Kidney (tissue), 14 donors: Measurements from ENCODE around the gene DCAF16. TPM values are rescaled to one million over a fixed set of nuclear protein-coding genes. Genes with fewer than 3 reads are reported as not detected.

Experiments
- DNase-seq, 5 donors: peaks; one replicate each; pipeline ENCODE4 v3.0.0-alpha.2; 2013 to 2020
- FAIRE-seq: peaks from 2 replicates; lab custom pipeline; 2012; peaks lifted over from hg19 to GRCh38; lab: Jason Lieb, UNC
- H3K27ac ChIP-seq, 2 donors: one replicate each; pipeline ENCODE4 v1.7.0; 2013; ENCODE audit warnings: low read depth in 2 of 2, low read length in 2 of 2, inconsistent platforms in 1 of 2
- H3K27me3 ChIP-seq: one replicate; pipeline ENCODE4 v1.7.1; 2013; ENCODE audit warnings: low read length, inconsistent platforms; ENCODE audit not compliant: control insufficient read depth, insufficient read depth
- H3K36me3 ChIP-seq, 3 donors: one replicate each; pipeline versions ENCODE4 v1.7.0 to v1.7.1; 2013; ENCODE audit warnings: low read length in 3 of 3, control low read depth in 1 of 3, inconsistent platforms in 1 of 3; ENCODE audit not compliant: insufficient read depth in 3 of 3, control insufficient read depth in 2 of 3
- H3K4me1 ChIP-seq, 3 donors: one replicate each; pipeline versions ENCODE4 v1.7.0 to v1.7.1; 2013; ENCODE audit warnings: low read length in 3 of 3, inconsistent platforms in 1 of 3, low read depth in 1 of 3; ENCODE audit not compliant: control insufficient read depth in 2 of 3, insufficient read depth in 2 of 3
- H3K4me3 ChIP-seq, 3 donors: one replicate each; pipeline versions ENCODE4 v1.7.0 to v1.8.1; 2013; ENCODE audit warnings: low read length in 3 of 3, control low read depth in 1 of 3, inconsistent platforms in 1 of 3
- H3K9ac ChIP-seq, 3 donors: one replicate each; pipeline versions ENCODE4 v1.7.0 to v1.7.1; 2013; ENCODE audit warnings: low read length in 3 of 3, control low read depth in 1 of 3, inconsistent platforms in 1 of 3
- H3K9me3 ChIP-seq, 3 donors: one replicate each; pipeline versions ENCODE4 v1.7.0 to v1.7.1; 2013; ENCODE audit warnings: low read length in 3 of 3, control low read depth in 1 of 3, inconsistent platforms in 1 of 3; ENCODE audit not compliant: control insufficient read depth in 2 of 3, insufficient read depth in 1 of 3
- intact Hi-C: fragments of 100-400 bp; cut with DNase I; formaldehyde crosslinking; loops from one replicate; pipeline ENCODE4 v1.11.1; 2022
- polyA plus RNA-seq: library from polyadenylated mRNA; stranded (reverse); fragments of 350-450 nt; fragmentation: Illumina TruSeq; extraction: RNeasy Lipid Tissue Mini Kit (QIAGEN cat#74804); gene quantifications from one replicate; pipeline ENCODE4 v1.2.3, GENCODE V29; 2014; ENCODE audit warnings: low read depth, low replicate concordance; ENCODE audit not compliant: insufficient read depth
- total RNA-seq: library from RNA; stranded (reverse); fragmentation: NEBNext Ultra II Directional; extraction: Animal tissue kit (Norgen Biotek cat#: 25700); gene quantifications from one replicate; pipeline ENCODE4 v1.2.1, GENCODE V29; 2021
- TF ChIP-seq, protein P1 (sequence below): IDR thresholded peaks from 3 replicates; pipeline ENCODE4 v1.5.1; 2012; ENCODE audit warnings: mild to moderate bottlenecking, moderate library complexity, borderline replicate concordance; ENCODE audit not compliant: insufficient read depth; ENCODE audit errors: extremely low read depth
- donor health status: control.
- donor health status: control.
- donor health status: control.
- donor health status: control.
- donor health status: control.
- donor health status: DM: yes; HTN: yes; CAD: no.
- donor health status: Normal renal cell carcinoma (clear cell type).

Gene DCAF16
- total and polyA plus RNA-seq, 2 donors from 2014 or later, result 7.4 to 40.7 TPM

DNA sequence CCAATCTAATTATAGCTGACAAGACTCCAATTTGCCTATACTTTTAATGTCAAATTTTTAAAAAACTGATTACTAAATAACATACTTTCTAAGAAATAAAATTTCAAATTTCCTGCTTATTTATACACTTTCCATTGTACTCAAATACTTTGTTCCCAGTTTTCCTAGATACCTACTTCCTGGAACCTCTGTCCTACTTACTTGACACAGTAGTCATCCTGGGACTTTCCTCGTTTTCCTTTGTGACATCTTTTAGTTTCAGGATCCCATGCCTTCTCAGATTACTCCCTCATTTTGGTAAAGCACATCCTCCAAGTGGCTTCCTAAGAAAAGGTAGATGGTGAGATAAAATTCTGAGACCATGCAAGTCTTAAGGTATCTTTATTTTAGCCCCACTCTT is 15.8 kb downstream of the DCAF16 start:
- TF ChIP-seq, protein P1, sequence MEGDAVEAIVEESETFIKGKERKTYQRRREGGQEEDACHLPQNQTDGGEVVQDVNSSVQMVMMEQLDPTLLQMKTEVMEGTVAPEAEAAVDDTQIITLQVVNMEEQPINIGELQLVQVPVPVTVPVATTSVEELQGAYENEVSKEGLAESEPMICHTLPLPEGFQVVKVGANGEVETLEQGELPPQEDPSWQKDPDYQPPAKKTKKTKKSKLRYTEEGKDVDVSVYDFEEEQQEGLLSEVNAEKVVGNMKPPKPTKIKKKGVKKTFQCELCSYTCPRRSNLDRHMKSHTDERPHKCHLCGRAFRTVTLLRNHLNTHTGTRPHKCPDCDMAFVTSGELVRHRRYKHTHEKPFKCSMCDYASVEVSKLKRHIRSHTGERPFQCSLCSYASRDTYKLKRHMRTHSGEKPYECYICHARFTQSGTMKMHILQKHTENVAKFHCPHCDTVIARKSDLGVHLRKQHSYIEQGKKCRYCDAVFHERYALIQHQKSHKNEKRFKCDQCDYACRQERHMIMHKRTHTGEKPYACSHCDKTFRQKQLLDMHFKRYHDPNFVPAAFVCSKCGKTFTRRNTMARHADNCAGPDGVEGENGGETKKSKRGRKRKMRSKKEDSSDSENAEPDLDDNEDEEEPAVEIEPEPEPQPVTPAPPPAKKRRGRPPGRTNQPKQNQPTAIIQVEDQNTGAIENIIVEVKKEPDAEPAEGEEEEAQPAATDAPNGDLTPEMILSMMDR, result no peak
- no peaks in the 10 kb centered on the region for H3K27me3 ChIP-seq
- H3K9me3 ChIP-seq, result no peaks in the 10 kb centered on the region
- intact Hi-C loops, result no loop called here
- H3K36me3 ChIP-seq, result peaks cover 0 to 2% (median 0%) of the 10 kb centered on the region in 3 donors
- DNase-seq, result no peak
- H3K4me1 ChIP-seq, result no peaks in the 10 kb centered on the region
- no peak for FAIRE-seq
- no peak overlapping the region for H3K4me3 ChIP-seq
- no peak overlapping the region for H3K9ac ChIP-seq
- no peak overlapping the region for H3K27ac ChIP-seq

DNA sequence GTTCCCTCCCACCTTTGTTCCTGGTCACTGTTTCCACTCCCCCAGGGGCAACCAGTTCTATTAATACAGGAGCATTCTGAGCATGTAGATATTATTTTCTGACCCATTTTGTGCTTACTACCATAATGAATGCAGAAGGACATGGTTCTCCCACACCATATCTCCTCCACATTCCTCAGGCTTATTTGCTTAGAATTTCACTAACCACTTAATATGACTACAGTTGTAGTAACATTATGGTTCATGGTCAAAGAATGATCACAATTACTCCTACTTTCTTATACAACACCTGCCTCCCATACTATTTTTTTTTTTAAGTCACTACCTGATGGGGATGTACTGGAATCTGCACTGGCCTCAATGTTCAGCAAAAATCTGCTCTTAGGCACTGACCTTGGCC is 21.6 kb downstream of the DCAF16 start:
- H3K4me1 ChIP-seq, result no peaks in the 10 kb centered on the region
- TF ChIP-seq, protein P1, result no peak
- no peak for FAIRE-seq
- no peaks in the 10 kb centered on the region for H3K9me3 ChIP-seq
- no peak for DNase-seq
- H3K27ac ChIP-seq, result no peak overlapping the region
- intact Hi-C loops, result no loop called here
- no peak overlapping the region for H3K9ac ChIP-seq
- no peaks in the 10 kb centered on the region for H3K27me3 ChIP-seq
- no peaks in the 10 kb centered on the region for H3K36me3 ChIP-seq
- no peak overlapping the region for H3K4me3 ChIP-seq

DNA sequence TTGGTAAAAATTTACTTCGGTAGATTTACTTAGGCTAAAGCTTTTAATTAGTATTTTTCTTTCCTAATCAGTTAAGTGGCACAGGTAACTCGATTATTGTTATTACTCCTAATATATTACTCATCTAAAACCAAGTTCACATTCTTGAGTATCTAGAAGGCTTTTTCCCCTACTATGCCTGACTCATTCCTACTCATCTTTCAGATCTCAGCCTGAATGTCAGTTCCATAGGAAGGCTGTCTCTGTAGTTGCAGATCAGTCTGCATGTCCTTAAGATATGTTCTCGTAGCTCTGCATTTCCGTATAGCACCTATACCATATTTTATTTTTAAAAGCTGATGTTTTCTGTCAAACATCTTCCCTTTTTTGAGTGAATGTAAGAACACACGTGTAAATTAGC is 23.2 kb downstream of the DCAF16 start:
- H3K4me3 ChIP-seq, result no peak overlapping the region
- H3K36me3 ChIP-seq, result no peaks in the 10 kb centered on the region
- H3K9ac ChIP-seq, result no peak overlapping the region
- H3K4me1 ChIP-seq, result no peaks in the 10 kb centered on the region
- H3K9me3 ChIP-seq, result no peaks in the 10 kb centered on the region
- H3K27me3 ChIP-seq, result no peaks in the 10 kb centered on the region
- TF ChIP-seq, protein P1, result no peak
- no peak for DNase-seq
- no peak for FAIRE-seq
- intact Hi-C loops, result no loop called here
- H3K27ac ChIP-seq, result no peak overlapping the region

DNA sequence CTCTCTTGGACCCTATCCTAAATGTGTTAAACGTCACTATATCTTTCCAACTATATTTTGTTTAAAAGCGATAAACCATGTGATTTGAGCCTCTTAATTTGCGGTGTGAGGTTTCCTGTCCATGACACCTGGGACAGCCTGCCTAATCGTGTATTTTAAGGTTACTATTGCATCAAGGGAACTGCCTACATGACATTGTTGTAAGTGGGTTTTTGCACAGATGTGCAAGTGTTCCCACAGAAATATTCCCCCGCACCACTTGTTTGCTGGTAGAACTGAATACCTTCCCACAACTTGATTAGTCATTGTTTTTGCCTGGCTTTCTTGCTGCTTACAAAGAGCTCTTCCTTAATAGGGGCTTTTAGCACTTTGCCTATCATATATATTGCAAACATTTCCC is 24.0 kb downstream of the DCAF16 start:
- no peak for DNase-seq
- intact Hi-C loops, result no loop called here
- H3K4me3 ChIP-seq, result no peak overlapping the region
- H3K36me3 ChIP-seq, result no peaks in the 10 kb centered on the region
- H3K9me3 ChIP-seq, result no peaks in the 10 kb centered on the region
- no peaks in the 10 kb centered on the region for H3K4me1 ChIP-seq
- FAIRE-seq, result no peak
- no peak overlapping the region for H3K9ac ChIP-seq
- H3K27me3 ChIP-seq, result peaks cover 5% of the 10 kb centered on the region
- TF ChIP-seq, protein P1, result no peak
- H3K27ac ChIP-seq, result no peak overlapping the region
